ENCODE data around the gene PF4V1.

Gene PF4V1

DNA sequence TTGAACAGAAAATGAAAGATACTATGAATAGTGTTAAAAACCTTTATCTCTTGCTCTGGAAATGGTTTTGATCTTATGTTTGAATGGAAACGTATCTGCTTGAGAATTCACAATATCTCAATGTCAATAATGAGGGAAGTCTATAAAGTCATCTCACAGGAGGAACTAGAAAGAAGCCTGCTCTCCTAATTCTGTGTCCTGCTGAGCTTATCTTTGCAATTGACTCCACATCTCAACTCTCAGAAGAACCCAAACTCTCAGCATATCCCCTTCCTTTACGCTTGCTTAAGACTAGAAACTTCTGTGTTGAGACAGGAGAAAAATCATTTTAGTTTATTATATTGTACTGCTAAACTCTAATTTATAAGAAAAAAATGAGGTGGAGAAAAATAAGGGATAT is 8.3 kb upstream of the PF4V1 start:
- H3K27ac ChIP-seq, result no peak overlapping the region
- no peak for TF ChIP-seq ZFX (IDR thresholded peaks at IDR 0.05)
- TF ChIP-seq, protein P1, sequence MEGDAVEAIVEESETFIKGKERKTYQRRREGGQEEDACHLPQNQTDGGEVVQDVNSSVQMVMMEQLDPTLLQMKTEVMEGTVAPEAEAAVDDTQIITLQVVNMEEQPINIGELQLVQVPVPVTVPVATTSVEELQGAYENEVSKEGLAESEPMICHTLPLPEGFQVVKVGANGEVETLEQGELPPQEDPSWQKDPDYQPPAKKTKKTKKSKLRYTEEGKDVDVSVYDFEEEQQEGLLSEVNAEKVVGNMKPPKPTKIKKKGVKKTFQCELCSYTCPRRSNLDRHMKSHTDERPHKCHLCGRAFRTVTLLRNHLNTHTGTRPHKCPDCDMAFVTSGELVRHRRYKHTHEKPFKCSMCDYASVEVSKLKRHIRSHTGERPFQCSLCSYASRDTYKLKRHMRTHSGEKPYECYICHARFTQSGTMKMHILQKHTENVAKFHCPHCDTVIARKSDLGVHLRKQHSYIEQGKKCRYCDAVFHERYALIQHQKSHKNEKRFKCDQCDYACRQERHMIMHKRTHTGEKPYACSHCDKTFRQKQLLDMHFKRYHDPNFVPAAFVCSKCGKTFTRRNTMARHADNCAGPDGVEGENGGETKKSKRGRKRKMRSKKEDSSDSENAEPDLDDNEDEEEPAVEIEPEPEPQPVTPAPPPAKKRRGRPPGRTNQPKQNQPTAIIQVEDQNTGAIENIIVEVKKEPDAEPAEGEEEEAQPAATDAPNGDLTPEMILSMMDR (conservative IDR thresholded peaks at IDR 0.05), result no peak

DNA sequence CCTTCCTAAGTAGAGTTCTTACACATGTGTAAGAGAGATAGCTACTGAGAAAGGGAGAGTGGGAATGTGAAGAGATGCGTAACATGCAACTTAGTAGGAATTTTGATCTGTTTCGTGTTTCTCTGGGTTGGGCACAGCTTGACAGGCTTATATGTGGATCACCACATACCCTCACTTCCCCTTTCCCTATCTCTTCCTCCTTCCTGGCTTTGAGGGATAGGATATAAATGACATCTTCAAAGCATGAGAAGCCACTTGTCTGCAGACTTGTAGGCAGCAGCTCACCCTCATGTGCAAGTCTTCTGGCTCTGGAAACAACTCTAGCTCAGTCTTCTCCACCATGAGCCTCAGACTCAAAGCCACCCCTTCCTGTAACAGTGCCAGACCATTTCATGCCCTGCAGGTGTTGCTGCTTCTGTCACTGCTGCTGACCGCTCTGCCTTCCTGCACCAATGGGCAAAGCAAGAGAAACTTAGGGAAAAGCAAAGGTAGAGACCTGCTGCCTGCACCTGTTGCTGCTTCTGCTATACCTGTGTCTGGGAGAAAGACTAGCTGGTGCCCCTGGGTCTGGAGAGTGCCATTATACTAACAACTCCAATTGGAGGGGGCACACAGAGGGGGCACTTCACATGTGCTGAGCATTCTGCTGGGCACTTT is 5.4 kb upstream of the PF4V1 start:
- TF ChIP-seq, protein P1 (conservative IDR thresholded peaks at IDR 0.05), result no peak
- H3K27ac ChIP-seq, result no peak overlapping the region

DNA sequence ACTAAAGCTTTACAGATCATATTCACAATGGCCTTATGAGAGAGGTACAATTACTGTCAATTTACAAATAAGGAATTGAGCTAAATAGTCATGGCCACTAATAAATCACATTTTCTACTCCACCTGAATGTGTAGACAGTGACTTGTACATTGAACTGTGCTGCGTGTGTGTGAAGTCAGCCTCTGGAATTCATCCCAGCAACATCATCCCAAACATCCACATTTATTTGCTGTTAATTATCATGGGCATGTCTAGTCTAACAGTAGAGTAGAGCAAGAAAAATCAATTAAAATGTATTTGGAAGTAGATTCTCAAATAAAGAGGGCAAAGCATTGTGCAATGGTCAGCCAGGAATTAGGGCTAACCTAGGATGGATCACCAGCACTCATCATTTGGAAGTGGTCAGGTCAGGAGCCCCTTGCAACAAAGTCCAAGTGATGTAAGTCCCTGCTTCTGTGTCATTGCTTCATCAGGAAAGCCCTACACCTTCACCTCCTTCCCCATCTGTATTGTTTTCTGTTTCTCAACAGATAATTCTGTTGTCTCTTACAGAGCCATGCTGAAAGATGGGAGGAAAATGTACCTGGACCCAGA is 4.8 kb upstream of the PF4V1 start:
- H3K27ac ChIP-seq, result no peak overlapping the region
- TF ChIP-seq, protein P1 (conservative IDR thresholded peaks at IDR 0.05), result no peak
- TF ChIP-seq ZFX (IDR thresholded peaks at IDR 0.05), result no peak

GRCh38 chr4:73850261-73850970 is 2.7 kb upstream of the PF4V1 start:
- TF ChIP-seq, protein P1 (conservative IDR thresholded peaks at IDR 0.05), result no peak
- no peak for TF ChIP-seq ZFX (IDR thresholded peaks at IDR 0.05)

GRCh38 chr4:73851293-73851692 is 1.8 kb upstream of the PF4V1 start:
- no peak overlapping the region for H3K27ac ChIP-seq
- TF ChIP-seq ZFX (IDR thresholded peaks at IDR 0.05), result no peak
- TF ChIP-seq, protein P1 (conservative IDR thresholded peaks at IDR 0.05), result no peak

More at GRCh38 chr4:73850261-73850970, 2.7 kb upstream of the PF4V1 start:
- H3K27ac ChIP-seq, result no peak overlapping the region

GRCh38 chr4:73852771-73853170 is 325 bp upstream of the PF4V1 start:
- no peak overlapping the region for H3K27ac ChIP-seq
- TF ChIP-seq, protein P1 (conservative IDR thresholded peaks at IDR 0.05), result no peak
- no peak for TF ChIP-seq ZFX (IDR thresholded peaks at IDR 0.05)

Data from C4-2B (cell line).